ENCODE data around the gene PAM16. TPM values are rescaled to one million over a fixed set of nuclear protein-coding genes. Genes with fewer than 3 reads are reported as not detected.

The PAM16 gene
- total and polyA plus RNA-seq, 10 donors = 26.7 to 88.8 (median 41.1) TPM

DNA sequence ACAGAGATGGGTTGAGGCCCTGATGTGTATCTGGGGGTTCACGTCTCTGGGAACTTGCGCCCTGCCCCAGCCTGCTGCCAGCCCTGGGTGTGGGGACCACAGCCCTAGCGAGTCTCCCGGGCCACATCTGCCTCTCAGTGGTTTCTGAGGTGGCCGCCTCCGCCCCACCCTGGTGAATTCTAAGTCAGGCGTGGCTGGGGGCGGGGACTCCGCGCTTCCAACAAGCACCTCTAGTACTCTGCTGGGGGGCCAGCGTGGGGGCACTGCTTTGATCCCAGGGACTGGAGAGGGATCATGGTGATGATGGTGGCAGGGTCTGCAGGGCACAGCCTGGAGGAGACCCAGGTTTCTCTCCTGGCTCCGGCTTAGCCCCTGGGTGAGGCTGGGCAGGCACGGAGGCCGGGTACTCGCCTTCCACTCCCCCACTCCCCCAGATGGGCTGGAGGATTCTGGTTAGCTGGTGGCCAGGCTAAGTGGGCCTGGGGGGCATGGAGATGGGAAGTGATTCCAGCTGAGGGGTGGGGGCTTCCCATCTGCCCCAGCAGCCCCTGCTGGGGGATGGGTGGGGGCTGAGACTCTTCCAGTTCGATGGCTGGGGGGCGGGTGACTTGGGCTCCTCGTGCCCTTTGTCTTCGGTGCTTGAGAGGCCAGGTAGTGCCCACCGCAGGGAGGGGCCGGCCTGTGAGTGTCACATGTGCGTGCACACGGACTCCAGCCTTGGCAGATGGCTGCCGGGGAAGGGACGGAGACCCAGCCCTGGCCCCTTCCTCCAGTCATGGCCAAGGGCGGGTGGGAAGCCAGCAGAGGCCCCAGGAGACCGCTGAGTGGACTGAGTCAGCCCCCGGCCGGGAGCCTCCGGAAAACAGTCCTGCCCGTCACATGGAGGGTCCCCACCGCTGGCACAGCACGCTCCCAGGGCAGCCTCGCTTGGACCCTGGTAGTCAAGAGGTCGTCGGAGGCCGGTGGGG lies 31.4 kb downstream of the PAM16 start:
- whole genome bisulfite sequencing, 5 donors = 45 to 73% (median 58%) methylated on average over 21 to 37 of the region's 37 CpGs
- TF ChIP-seq POLR2A (IDR thresholded peaks at IDR 0.05) (no peak), POLR2AphosphoS5 (IDR thresholded peaks at IDR 0.05) (peak in 2 of 3 donors; percentile 38 to 49)
- TF ChIP-seq, protein P1, sequence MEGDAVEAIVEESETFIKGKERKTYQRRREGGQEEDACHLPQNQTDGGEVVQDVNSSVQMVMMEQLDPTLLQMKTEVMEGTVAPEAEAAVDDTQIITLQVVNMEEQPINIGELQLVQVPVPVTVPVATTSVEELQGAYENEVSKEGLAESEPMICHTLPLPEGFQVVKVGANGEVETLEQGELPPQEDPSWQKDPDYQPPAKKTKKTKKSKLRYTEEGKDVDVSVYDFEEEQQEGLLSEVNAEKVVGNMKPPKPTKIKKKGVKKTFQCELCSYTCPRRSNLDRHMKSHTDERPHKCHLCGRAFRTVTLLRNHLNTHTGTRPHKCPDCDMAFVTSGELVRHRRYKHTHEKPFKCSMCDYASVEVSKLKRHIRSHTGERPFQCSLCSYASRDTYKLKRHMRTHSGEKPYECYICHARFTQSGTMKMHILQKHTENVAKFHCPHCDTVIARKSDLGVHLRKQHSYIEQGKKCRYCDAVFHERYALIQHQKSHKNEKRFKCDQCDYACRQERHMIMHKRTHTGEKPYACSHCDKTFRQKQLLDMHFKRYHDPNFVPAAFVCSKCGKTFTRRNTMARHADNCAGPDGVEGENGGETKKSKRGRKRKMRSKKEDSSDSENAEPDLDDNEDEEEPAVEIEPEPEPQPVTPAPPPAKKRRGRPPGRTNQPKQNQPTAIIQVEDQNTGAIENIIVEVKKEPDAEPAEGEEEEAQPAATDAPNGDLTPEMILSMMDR (IDR thresholded peaks at IDR 0.05 in 8 of 11, conservative IDR thresholded peaks at IDR 0.05 in 3 of 11) = no peak
- peaks cover 27 to 83% (median 62%) of the 10 kb centered on the region in 6 donors for H3K4me1 ChIP-seq
- intact Hi-C loops (cut with DNase I; ENCODE audit: low total_unique reads) = no loop called here
- H3K27me3 ChIP-seq (replicated peaks in 1 of 7) = peaks cover 0 to 49% (median 20%) of the 10 kb centered on the region in 7 donors
- DNase-seq = no peak
- peak overlapping the region in 5 of 8 donors; percentile 10 to 86 (median 68) for H3K27ac ChIP-seq
- H3K9me3 ChIP-seq = no peaks in the 10 kb centered on the region
- no peaks in the 10 kb centered on the region for H3K36me3 ChIP-seq
- peak overlapping the region in 1 of 8 donors; percentile 3 for H3K4me3 ChIP-seq

DNA sequence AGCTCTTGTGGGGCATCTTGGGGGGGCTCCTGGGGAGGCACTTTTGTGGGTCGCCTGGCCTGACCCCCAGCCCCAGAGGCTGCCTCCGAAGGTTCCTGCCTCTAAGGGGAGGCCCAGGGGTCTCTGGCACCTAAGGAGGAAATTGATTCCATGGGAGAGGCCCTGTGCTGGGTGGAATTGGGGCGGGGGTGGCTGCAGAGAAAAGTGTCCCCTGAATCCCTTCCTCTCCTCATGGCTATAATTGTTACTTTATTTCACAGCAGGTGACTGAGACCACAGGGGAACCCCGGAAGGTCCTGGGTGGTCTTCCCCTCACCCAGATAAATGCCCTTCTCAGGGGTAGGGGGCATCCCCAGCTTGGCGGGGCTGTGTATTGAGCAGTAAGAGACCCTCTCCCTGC lies 32.2 kb downstream of the PAM16 start:
- no peak for DNase-seq
- TF ChIP-seq, protein P1 (IDR thresholded peaks at IDR 0.05 in 8 of 11, conservative IDR thresholded peaks at IDR 0.05 in 3 of 11) = no peak
- TF ChIP-seq POLR2AphosphoS5 (IDR thresholded peaks at IDR 0.05) (no peak), POLR2A (IDR thresholded peaks at IDR 0.05) (no peak)
- peak overlapping the region in 4 of 8 donors; percentile 42 to 86 (median 76) for H3K27ac ChIP-seq
- no peak overlapping the region for H3K4me3 ChIP-seq
- H3K9me3 ChIP-seq = no peaks in the 10 kb centered on the region
- 72 to 90% (median 82%) methylated on average over 4 to 5 of the region's 5 CpGs for WGBS, 5 donors
- intact Hi-C loops (cut with DNase I; ENCODE audit: low total_unique reads) = no loop called here
- H3K36me3 ChIP-seq = no peaks in the 10 kb centered on the region
- peaks cover 26 to 83% (median 63%) of the 10 kb centered on the region in 6 donors for H3K4me1 ChIP-seq
- H3K27me3 ChIP-seq (replicated peaks in 1 of 7) = peaks cover 0 to 57% (median 28%) of the 10 kb centered on the region in 7 donors

DNA sequence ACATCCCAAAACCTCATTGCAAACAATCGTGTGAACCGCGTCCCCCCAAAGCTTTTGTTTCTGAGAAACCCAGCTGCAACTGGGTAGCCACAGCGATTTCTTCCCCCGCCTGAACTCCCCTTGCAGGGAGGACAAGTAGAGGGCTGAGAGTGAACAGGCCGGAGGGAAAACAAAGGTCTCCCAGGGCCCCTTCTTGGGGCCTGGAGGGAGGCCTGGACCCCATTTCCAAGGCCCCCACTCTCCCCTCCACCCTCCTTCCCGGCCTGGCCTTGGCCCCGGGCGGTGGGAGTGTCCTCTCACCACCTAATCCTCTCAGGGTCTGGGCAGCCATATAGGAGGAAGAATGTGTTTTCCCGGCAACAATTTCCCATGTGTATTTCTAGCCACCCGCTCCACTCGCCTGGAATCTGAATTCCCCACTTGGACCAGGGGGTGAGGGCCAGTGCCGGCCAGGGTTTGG lies 32.6 kb downstream of the PAM16 start:
- intact Hi-C loops (cut with DNase I; ENCODE audit: low total_unique reads) = no loop called here
- Histone ChIP-seq H3K4me3 (no peak overlapping the region), H3K36me3 (no peaks in the 10 kb centered on the region), H3K27me3 (replicated peaks in 1 of 7) (peaks cover 0 to 62% (median 32%) of the 10 kb centered on the region in 7 donors), H3K4me1 (peaks cover 21 to 83% (median 64%) of the 10 kb centered on the region in 6 donors), H3K9me3 (no peaks in the 10 kb centered on the region), H3K27ac (peak overlapping the region in 6 of 8 donors; percentile 3 to 86 (median 55))
- 75 to 85% (median 79%) methylated on average over 13 of the region's 13 CpGs for WGBS, 5 donors
- TF ChIP-seq POLR2A (IDR thresholded peaks at IDR 0.05) = no peak
- no peak for DNase-seq

DNA sequence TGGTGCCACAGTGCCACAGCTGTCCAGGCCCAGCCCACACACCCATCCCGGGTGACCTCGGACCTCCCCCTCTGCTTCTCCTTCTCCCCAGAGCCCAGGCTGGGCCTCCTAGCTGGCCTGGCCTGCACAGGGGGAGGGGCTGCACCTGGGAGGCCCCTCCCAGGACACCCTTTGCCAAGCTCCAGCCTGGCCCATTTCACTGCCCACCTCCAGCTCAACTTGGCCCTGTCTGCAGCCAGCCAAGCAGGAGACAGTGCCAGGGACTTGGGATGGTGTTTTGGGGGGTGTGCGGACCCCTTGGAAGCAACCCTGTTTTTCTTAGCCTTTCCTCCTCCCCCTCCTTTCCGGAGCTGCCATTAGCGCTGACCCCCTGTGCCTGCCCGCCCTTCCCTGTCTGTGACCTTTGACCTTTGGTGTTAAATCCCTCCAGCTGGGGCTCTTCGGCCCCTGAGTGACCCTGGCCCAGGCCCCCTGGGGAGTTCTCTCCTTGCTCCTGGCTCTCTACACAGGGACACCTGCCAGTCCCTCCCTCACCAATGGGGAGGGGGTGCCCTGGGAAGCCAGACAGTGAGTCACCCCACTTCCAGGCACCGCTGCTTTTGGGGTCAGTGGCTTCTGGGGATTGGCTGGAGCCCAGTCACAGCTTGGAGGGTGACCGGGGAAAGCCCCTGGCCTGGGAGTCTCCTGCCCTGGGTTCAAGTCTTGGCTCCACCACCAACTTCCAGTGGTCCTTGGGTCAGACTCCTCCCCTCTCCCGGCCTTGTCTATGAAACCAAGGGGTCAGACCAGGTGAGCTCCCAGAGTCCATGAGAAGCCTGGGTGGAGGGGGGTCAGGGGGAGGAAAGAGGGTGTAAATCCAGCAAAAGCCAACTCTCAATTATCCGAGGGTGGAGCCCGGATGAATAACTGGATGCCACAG lies 33.3 kb downstream of the PAM16 start:
- intact Hi-C loops (cut with DNase I; ENCODE audit: low total_unique reads) = no loop called here
- Histone ChIP-seq H3K9me3 (no peaks in the 10 kb centered on the region), H3K27ac (peak overlapping the region in 7 of 8 donors; percentile 3 to 86 (median 68)), H3K36me3 (no peaks in the 10 kb centered on the region), H3K4me1 (peaks cover 21 to 80% (median 62%) of the 10 kb centered on the region in 6 donors), H3K4me3 (peak overlapping the region in 6 of 8 donors; percentile 39 to 84 (median 62)), H3K27me3 (replicated peaks in 1 of 7) (peaks cover 0 to 69% (median 37%) of the 10 kb centered on the region in 7 donors)
- no peak for DNase-seq
- WGBS, 5 donors = 65 to 90% (median 75%) methylated on average over 10 to 12 of the region's 12 CpGs
- no peak for TF ChIP-seq POLR2AphosphoS5 (IDR thresholded peaks at IDR 0.05)
- TF ChIP-seq, protein P1 (IDR thresholded peaks at IDR 0.05 in 8 of 11, conservative IDR thresholded peaks at IDR 0.05 in 3 of 11) = no peak
- TF ChIP-seq POLR2A (IDR thresholded peaks at IDR 0.05) = no peak
